Measurements from ENCODE around the gene LTBP2.

Gene LTBP2

DNA sequence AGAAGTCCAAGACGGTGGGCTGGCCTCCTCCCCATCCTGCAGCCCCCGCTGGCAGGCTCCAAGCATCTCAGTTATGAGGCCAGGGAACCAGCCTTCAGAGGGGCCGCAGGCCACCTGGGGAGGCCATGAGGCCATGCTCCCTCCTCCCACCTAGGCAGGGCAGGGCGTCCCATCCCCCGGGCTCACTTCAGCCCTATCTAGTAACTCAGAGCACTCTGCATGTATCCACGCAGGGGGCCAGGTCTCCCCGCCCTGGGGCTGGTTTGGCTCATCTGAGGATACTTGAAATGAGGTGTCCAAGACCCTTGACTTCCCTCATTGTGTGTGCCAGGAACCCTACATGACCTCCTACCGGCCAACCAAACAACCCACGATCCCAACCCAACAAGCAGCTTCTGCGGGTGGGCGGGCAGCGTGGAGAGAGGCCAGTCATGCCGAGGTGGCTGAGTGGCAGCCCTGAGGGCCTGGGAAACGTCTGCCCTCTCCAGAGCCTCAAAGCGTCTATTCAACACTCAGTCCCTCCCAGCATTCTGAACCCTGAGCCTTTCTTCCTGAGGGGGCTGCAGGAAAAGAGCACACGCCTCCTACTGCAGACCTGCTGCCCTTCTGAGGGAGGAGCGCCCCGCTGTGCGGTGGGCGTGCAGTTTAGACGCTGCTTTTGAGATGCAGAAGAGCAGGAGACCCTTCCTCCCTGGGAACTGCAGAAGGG is 101.7 kb downstream of the LTBP2 start:
- in situ Hi-C loops (cut with MboI; ENCODE audit: low sequenced_read_pairs) = no loop called here

DNA sequence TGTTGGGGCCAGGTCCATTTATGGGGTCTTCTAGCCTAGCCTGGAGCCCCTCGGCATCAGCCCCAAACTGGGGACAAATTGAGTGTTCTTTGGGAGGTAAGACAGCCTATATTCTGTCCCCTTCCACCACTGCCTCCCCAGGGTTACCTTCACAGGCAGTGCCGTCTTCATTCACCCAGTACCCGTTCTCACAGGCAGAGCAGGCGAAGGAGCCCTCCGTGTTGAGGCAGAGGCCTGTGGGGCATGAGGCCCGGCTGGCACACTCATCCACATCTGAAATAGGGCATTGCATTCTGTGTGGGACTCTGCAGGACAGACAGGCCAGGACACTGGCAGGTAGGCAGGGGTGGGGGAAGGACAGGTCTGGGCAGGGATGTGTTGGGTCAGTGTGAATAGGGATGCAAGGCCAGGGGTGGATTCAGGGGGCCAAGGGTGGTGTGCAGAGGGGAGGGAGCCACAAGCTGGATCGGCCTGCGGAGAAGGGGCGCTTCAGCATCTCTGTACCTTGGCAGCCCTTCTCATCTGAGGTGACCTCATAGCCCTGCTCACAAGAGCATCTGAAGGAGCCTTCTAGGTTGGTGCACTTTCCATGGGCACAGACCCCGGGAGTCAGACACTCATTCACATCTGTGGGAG is 102.3 kb downstream of the LTBP2 start:
- in situ Hi-C loops (cut with MboI; ENCODE audit: low sequenced_read_pairs) = no loop called here

DNA sequence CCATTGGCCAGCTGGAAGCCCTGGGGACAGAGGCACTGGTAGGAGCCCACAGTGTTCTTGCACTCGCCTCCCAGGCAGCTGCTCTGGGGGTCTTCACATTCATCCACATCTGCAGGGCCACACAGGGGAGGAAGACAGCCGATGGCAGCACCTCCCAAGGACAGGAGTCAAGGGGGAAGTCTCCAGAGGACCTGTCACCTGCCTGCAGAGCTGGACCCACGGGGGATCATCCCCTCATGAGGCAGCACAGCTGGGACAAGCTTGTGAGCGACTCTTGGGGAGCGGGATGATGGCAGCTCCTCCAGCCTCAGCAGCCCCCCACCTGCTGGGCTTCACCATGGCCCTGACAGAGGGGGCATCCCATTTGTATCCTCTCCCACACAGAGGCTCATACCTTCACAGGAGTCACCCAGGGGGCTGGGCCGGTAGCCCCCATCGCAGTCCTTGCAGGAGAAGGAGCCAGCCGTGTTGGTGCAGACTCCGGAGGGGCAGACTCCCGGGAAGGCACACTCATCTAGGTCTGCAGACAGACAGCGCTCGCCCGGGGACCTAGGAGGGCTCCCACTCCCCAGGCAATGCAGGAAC is 103.1 kb downstream of the LTBP2 start:
- in situ Hi-C loops (cut with MboI; ENCODE audit: low sequenced_read_pairs) = no loop called here

DNA sequence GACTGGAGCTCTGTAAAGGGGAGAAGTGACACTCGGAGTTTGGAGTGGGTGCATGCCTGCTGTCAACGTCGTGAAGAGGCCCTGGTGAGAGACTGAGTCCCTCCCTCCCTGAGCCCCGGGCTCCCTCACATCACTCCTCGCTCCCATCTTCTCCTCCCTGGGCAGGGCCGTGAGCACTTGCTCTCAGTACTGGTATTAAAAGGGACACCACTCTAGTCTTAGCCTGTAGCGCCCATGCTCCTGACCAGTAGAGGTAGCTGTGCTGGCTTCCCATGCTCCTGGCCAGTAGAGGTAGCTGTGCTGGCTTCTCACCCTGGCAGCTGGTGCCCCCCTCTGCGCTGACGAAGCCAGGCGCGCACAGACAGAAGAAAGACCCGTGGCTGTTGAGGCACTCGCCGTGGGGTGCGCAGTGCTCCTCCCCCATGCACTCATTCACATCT is 103.7 kb downstream of the LTBP2 start:
- in situ Hi-C loops (cut with MboI; ENCODE audit: low sequenced_read_pairs) = no loop called here

DNA sequence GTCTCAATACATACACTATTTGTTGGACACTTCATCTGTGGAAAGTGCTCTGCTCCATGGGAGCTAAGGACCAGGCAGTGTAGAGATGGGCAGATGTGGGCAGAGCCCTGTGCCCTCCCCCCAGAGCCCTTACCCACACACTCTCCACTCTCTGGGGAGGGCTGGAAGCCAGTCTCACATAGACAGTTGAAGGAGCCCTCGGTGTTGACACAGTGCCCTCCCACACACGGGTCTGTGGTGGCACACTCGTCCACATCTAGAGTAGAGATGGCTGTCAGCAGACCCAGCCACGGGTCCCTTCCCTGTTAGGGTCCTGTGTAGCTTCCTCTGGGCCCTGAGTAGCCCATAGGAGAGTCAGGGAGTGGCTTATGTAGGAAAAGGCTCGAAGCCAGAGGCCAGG is 104.2 kb downstream of the LTBP2 start:
- in situ Hi-C loops (cut with MboI; ENCODE audit: low sequenced_read_pairs) = no loop called here

DNA sequence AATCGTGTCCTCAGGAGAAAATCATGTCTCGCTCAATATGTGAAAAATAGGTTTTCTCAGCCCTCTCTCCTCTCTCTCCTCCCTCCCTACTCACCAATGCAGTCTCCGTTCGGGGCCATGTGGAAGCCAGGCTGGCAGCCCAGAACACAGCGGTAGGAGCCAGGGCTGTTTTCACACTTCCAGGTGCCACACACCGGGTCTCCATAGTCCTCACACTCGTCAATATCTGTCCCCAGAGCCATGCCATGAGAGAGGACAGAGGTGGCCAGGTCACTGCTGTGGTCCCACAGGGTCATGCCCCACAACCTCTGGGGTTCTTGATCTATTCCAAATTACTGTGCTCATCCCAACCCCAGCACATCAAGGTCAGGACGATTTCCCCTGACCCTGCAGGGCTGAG is 105.0 kb downstream of the LTBP2 start:
- in situ Hi-C loops (cut with MboI; ENCODE audit: low sequenced_read_pairs) = no loop called here

DNA sequence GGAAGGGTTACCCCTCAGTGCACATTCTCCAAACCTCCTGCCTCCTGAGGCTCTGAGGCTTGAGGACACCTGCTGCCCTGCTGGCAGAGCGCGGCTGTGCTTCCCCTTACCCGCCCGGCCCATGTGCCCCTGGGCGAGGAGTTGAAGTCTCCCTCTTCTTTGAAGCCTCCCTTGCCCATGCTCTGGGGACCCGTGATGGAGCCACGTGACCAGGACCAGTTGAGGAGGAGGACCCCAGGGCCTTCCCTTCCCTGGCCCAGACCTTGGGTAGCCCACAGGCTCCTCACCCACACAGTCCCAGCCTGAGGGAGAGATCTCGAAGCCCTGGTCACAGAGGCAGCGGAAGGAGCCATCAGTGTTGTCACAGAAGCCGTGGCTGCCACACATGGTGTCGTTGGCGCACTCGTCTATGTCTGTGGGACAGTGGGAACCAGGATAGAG is 105.6 kb downstream of the LTBP2 start:
- in situ Hi-C loops (cut with MboI; ENCODE audit: low sequenced_read_pairs) = no loop called here

DNA sequence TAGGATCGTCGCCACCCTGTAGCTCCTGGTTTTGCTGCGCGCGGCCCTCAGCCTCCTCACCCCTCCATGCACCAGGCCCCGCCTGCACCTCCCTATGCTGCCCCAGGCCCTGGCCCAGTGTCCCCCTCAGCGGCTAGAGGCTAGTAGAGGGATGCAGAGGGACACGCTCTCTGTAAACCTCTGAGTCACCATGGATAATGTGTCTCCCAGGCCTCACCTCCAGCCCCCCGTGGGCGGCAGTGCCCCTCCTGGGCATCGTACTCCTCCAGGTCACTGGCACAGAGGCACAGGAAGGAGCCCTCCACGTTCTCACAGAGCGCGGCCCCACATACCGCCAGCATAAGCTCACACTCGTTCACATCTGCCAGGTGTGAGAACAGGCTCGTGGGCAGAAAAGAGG is 106.2 kb downstream of the LTBP2 start:
- in situ Hi-C loops (cut with MboI; ENCODE audit: low sequenced_read_pairs) = no loop called here

DNA sequence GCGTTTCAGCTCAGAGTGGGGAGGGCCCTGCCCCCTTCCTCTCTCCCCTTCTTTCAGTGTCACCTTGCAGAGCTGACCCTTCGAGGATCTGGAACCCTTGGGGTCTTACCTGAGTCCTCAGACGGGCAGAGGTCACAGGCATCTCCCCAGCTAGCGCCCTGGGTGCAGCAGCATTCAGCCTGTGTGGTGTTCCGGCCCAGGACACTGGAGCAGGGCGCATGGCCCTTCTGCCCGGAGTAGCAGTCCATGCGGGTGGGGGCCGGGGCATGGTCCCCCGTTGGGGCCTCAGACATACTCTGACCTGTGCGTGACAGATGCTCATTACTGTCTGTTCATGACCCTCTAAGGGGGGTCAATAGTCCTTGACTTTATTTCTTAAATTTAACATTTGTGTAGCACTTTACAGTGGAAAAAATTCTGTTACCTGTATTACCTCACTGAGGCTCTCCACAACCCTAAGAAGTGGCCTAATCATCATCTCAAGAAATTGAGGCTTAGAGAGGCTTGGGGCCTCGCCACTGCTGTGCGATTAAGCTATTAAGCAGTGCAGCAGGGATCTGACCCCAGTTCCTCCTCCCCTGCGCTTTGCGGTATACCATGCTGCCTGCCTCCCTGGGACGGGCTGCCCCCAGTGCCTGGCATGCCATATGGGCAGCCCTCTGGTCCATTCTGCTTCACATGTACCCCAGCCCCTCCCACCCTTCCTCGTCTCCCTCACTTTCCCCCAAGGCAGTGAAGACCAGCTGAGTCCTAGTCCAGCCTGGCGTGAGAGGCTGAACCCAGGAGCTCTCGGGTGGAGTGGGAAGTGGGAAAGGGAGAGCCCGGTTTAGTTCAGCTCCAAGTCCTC is 106.9 kb downstream of the LTBP2 start:
- in situ Hi-C loops (cut with MboI; ENCODE audit: low sequenced_read_pairs) = no loop called here

DNA sequence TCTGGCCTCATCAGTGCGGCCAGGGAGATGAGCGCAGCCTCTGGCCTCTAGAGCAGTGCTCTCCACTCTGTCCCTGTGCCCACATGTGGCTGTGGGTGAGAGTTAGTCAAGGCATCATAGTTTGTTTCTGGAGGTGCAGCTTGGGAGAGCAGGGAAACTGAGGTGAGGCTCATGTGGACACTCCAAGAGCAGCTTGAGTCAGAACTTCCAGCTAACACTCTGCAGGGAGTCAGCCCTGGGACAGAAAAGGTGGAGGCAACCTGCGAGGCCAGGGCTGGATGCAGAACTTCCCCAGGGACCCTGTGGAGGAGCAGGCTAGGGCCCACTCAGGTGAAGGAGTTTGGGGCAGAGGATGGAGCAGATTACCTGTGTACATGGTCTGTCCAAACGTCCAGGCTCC is 107.6 kb downstream of the LTBP2 start:
- in situ Hi-C loops (cut with MboI; ENCODE audit: low sequenced_read_pairs) = no loop called here

DNA sequence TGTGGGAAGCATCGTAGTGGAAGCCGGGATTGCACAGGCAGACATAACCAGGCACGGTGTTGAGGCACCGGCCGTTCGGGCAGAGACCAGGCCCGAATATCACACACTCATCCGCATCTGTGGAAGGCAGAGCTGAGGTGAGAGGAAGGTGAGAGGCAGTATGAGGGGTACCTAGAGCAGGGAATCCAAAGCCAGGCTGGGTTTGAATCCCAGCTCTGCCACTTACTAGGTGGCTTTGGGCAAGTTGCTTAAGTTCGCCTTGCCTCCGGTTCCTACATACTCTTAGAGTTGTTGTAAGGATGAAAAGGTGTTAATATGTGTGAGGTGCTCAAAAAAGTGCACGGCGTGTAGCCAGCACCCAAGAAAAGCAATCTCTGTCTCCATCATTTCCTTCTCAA is 108.1 kb downstream of the LTBP2 start:
- in situ Hi-C loops (cut with MboI; ENCODE audit: low sequenced_read_pairs) = no loop called here

DNA sequence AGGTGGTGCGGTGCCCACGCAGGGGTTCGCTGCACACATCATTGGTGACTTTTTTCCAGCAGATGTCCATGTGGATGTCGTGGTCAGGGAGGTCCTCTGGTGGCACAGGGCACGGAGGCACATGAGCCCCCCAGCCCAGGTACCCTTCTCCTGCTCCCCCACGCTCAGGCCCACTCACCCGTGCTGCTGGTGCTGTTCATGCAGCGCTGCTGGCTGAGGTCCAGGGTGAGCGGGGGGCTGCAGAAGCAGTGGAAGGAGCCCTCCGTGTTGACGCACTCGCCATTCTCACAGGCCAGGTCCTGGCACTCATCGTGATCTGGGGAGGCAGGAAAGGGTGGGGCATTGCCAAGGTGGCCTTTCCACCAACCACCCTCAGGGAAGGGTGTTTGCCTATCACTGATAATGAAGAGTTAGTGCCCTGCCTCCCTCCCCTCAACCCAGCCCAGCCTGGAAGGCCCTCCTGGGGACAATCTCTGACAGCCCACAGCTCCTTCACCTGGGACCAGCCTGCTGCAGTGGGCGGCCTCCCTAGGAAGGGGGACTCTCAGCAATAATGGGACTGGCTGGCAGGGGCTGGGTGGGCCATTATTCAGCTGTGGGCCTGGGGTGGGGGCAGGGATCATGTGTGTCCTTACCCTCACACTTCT is 108.6 kb downstream of the LTBP2 start:
- in situ Hi-C loops (cut with MboI; ENCODE audit: low sequenced_read_pairs) = no loop called here

DNA sequence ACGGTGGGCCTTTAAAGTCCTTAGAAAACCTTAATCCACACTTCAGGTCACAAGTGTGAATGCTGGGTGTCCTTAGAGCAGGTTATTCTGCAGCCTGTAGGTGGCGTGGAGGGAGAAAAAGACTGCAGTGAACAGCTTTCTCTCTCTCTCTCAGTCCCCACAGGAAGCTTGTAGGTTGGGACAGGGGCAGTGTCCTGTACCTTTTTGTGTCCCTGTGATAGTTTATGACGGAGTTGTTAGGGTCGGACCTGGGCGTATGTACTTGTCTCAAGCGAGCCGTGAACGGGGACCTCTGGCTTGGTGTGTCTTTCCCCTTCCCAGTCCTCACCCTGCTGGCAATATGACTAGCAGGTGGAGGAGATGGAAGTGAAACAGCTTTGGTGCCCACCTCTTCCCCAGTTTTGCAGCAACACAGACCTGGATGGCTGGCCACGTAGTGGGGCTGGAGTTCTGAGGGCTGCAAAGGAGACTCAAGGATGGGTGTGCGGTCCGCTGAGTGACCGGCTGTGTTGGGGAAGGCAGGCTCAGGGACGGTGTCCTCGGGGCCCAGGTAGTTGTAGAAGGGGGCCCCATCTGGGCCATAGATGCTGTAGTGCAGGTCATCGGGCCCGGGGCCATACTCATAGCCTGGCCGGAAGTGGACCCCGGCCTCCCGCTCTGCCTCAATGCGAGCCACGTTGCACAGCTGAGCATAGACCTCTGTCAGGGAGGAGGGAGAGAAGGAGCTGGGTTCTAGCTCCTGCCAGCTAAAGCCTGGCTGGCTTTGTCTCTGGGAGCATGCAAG is 109.6 kb downstream of the LTBP2 start:
- in situ Hi-C loops (cut with MboI; ENCODE audit: low sequenced_read_pairs) = no loop called here

DNA sequence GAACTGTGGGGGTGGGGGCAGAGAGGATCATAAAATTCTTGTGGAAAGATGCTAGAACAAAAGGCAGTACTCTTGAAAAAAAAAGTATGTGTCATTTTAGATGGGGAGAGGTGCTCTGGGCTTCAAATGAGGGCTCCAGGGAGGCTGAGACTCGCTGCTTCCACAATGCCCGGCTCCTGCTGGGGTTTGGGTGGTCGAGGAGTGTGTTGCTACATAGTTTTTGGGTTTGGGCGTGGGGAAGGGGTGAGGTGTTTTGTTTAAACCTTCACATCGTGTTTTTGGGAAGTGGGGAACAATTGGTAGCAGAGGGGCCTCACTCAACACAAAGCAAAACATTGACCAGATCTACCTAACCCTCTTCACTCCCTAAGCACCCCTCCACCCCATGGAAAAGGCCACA is 110.3 kb downstream of the LTBP2 start:
- in situ Hi-C loops (cut with MboI; ENCODE audit: low sequenced_read_pairs) = no loop called here

DNA sequence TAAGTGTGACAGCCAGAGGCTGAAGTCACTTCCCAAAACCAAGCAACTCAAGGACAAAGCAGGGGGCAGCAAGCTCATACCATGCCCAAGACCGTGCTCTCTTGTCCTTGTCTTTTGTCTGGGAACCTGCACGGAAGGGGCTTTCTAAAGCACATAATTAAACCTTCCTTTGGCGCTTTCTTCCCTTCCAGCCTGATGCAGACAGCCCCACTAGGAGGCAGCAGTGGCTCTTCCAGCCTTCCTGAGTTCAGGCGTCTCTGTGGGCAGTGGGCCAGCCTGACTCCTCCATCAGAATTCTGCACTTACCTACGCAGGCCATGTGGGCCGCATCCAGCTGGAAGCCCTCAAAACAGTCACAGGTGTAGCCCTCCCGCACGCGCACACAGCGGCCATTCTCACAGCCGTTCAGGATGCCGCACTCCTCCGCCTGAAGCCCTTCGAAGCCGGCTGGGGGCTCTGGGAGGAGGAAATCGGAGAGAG is 110.9 kb downstream of the LTBP2 start:
- in situ Hi-C loops (cut with MboI; ENCODE audit: low sequenced_read_pairs) = no loop called here

DNA sequence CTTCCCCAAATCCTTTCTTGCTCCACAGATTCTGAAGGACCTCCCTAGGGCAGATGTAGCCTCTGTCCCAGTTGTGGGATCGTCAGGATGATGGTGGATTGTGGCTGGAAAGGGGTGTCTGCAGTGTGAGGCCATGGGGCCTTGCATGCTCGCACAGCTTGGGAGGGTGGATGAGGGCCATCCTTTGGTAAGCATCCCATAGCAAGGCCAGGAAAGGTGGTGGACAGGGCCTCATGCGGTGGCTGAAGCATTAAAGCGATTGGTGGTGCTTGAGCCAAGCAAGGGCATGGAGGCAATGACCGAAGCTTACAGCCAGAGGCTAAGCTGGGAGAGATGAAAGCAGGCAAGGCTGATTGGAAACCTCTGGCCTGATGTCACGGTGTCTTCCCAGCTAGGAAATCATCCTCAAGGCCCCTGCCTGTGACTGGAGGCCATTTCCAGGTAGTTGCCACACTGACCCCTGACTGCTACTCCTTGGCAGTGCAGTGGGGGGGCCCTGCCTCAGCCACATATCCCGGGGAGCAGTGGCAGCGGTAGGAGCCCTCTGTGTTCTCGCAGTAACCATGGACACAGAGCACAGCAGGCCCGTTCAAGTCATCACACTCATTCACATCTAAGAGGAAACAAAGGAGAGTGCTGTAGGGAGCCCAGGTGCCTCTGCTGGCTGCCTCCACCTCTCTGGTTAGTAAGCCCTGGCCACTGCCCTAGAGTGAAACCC is 111.5 kb downstream of the LTBP2 start:
- in situ Hi-C loops (cut with MboI; ENCODE audit: low sequenced_read_pairs) = no loop called here

DNA sequence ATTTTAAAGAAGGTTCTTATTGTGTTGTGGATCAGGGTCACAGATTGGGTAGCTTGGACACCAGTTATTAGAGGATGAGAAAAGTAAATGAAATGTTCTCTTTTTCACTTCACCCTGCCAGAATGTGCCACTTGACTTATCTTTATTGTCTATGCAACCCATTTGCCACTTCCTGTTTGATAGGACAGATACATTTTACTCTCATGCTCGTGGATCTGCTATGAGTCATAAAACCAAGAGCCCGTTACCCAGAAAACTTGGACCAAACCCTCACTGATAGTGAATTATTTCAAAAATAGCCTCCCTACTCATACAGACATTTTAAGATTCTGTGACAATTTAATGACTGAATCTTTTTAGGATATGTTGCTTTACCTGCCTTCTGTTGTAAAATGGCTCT is 116.7 kb downstream of the LTBP2 start:
- in situ Hi-C loops (cut with MboI; ENCODE audit: low sequenced_read_pairs) = no loop called here

DNA sequence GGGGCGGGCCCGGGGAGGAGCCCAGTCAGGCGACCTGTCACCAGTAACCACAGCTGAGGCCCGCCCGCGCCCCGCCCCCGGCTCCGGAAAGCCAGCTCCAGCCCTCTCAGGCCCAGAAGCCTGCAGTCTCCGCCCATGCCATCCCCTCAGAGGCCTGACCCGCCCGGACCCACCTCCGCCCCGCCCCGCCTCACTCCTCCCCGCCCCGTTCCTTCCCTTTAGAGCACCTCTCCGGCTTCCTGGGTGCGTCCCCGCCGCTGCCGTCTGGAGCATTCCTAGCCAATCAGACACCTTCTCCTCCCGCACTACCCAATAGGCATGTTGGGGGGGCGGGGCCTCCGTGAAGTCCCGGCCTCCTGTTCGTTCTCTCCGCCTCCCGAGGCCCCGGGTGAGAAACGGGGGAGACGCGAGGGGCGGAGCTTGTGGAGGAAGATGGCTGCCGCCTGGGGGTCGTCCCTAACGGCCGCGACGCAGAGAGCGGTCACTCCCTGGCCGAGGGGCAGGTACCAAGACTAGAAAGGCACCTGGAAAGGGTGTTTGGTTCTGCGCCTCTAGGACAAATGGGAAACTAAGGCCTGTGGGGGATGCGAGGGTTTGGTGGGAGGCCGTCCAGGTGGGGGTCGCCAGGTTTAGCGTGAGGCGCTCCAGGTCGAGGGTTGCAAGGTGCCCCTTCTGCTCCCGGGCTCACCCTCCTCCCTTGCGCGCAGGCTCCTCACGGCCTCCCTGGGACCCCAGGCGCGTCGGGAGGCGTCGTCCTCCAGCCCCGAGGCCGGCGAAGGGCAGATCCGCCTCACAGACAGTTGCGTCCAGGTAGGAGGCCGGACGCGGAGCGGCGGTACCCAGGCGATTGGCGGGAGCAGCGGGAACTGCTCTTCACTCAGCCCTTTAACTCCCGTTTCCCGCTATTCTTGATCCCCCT is 118.4 kb downstream of the LTBP2 start, which contains the start of gene ISCA2:
TSS of gene ISCA2 (plus strand) at position 423 of the 919 bp plus-strand sequence. CDS start at position 433, 10 bp downstream.
- in situ Hi-C loops (cut with MboI; ENCODE audit: low sequenced_read_pairs) = no loop called here
